Mucosa of stomach (tissue), 1 donor: ENCODE data around the gene RNF32.
"Not testable (repeated sequence)": the region's sequence is repeated elsewhere in the genome, so short reads cannot be mapped to it uniquely, and the experiment has no call there.

Source experiments
- H3K27me3 ChIP-seq: one replicate; pipeline ENCODE4 v1.7.0; 2013; ENCODE audit warnings: mild to moderate bottlenecking, low read length; ENCODE audit not compliant: control insufficient read depth, insufficient read depth
- H3K36me3 ChIP-seq: one replicate; pipeline ENCODE4 v1.7.0; 2013; ENCODE audit warnings: low read length; ENCODE audit not compliant: control insufficient read depth, insufficient read depth
- H3K4me1 ChIP-seq: one replicate; pipeline ENCODE4 v1.7.0; 2013; ENCODE audit warnings: mild to moderate bottlenecking, low read length; ENCODE audit not compliant: control insufficient read depth, insufficient read depth
- H3K4me3 ChIP-seq: one replicate; pipeline ENCODE4 v1.7.0; 2013; ENCODE audit warnings: low read length
- H3K9ac ChIP-seq: one replicate; pipeline ENCODE4 v1.7.0; 2013; ENCODE audit warnings: mild to moderate bottlenecking, low read length, moderate library complexity
- H3K9me3 ChIP-seq: one replicate; pipeline ENCODE4 v1.7.0; 2013; ENCODE audit warnings: mild to moderate bottlenecking, low read length, moderate library complexity; ENCODE audit not compliant: control insufficient read depth
- donor health status: Pancreatic carcinoma.

Gene RNF32

GRCh38 chr7:156618078-156618779 is 22.3 kb upstream of the RNF32 start:
- H3K36me3 ChIP-seq, result no peaks in the 10 kb centered on the region

DNA sequence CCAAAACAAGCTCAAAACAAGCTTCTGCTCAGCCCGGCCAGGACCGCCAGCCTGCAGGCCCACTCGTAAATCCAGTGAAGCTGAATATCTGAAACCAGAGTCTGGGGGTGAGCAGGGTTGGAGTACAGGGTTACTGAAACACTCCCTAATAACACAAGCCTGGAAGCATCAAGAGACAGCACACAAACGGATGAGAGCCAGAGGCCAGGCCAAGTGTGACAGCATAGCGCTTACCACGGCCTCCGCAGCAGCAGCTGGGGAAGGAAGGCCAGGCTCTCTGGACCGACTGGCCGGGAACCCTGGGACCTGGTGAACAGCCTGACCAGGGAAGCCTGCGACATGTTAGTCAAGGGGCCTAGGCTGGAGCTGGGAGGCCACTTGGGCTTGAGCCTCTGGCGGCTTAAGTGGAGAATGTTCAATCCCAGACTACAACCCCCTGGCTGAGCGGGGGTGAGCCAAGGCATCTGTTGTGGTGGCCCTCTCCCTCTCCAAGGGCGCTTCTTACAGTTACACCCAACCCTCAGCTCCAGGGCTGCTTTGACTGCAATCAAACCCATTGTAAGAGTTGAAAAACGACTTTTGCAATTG is 21.7 kb upstream of the RNF32 start:
- no peak overlapping the region for H3K9ac ChIP-seq
- no peaks in the 10 kb centered on the region for H3K9me3 ChIP-seq
- no peak overlapping the region for H3K4me3 ChIP-seq
- H3K27me3 ChIP-seq, result no peaks in the 10 kb centered on the region
- no peaks in the 10 kb centered on the region for H3K36me3 ChIP-seq
- peaks cover 23% of the 10 kb centered on the region for H3K4me1 ChIP-seq

More at GRCh38 chr7:156618078-156618779, 22.3 kb upstream of the RNF32 start:
- no peak overlapping the region for H3K9ac ChIP-seq
- no peak overlapping the region for H3K4me3 ChIP-seq
- H3K9me3 ChIP-seq, result no peaks in the 10 kb centered on the region
- peaks cover 27% of the 10 kb centered on the region for H3K4me1 ChIP-seq
- H3K27me3 ChIP-seq, result no peaks in the 10 kb centered on the region

- not testable (repeated sequence) for H3K9ac ChIP-seq, H3K36me3 ChIP-seq, H3K9me3 ChIP-seq, H3K4me3 ChIP-seq, H3K27me3 ChIP-seq
- H3K4me1 ChIP-seq, result peaks cover 15% of the 10 kb centered on the region
These were observed 20.9 kb upstream of the RNF32 start for GRCh38 chr7:156619488-156620290.

- no peak overlapping the region for H3K4me3 ChIP-seq
- H3K9ac ChIP-seq, result no peak overlapping the region
- H3K27me3 ChIP-seq, result no peaks in the 10 kb centered on the region
- H3K36me3 ChIP-seq, result no peaks in the 10 kb centered on the region
- no peaks in the 10 kb centered on the region for H3K9me3 ChIP-seq
- H3K4me1 ChIP-seq, result peaks cover 9% of the 10 kb centered on the region
These were observed 20.3 kb upstream of the RNF32 start for GRCh38 chr7:156620291-156620675.

DNA sequence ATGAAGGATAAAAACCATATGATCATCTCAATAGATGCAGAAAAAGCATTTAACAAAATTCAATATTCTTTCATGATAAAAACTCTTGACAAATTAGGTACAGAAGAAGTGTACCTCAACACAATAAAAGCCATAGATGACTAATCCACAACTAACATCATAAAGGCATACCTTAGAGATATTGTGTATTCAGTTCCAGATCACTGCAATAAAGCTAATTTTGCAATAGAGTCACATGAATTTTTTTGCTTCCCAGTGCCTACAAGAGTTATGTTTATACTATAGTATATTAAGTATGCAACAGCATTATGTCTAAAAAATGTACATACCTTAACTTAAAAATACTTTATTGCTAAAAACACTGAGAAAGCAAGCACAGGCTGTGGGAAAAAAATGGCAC is 18.9 kb upstream of the RNF32 start:
- Histone ChIP-seq H3K36me3 (no peaks in the 10 kb centered on the region), H3K4me1 (peaks cover 3% of the 10 kb centered on the region), H3K9me3 (no peaks in the 10 kb centered on the region), H3K9ac (no peak overlapping the region), H3K4me3 (no peak overlapping the region), H3K27me3 (no peaks in the 10 kb centered on the region)

DNA sequence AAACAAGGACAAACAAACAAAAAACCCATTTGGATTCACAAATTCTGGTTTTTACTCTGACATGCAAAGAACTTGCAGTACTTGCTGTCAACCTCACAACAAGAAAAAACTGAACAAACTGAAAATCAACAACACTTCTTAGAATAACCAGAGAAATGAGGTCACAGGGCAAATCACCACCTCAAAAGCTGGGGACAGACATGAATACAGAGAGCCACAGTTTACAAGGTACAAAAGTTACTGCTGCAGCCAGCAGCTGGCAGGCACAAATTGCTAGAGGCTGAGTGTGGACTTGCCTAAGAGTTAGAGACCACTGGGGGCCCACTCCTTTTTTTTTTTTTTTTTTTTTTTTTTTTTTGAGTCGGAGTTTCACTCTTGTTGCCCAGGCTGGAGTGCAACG is 15.0 kb upstream of the RNF32 start:
- Histone ChIP-seq H3K36me3 (no peaks in the 10 kb centered on the region), H3K27me3 (no peaks in the 10 kb centered on the region), H3K4me3 (no peak overlapping the region), H3K9ac (no peak overlapping the region), H3K4me1 (no peaks in the 10 kb centered on the region), H3K9me3 (peaks cover 5% of the 10 kb centered on the region)

DNA sequence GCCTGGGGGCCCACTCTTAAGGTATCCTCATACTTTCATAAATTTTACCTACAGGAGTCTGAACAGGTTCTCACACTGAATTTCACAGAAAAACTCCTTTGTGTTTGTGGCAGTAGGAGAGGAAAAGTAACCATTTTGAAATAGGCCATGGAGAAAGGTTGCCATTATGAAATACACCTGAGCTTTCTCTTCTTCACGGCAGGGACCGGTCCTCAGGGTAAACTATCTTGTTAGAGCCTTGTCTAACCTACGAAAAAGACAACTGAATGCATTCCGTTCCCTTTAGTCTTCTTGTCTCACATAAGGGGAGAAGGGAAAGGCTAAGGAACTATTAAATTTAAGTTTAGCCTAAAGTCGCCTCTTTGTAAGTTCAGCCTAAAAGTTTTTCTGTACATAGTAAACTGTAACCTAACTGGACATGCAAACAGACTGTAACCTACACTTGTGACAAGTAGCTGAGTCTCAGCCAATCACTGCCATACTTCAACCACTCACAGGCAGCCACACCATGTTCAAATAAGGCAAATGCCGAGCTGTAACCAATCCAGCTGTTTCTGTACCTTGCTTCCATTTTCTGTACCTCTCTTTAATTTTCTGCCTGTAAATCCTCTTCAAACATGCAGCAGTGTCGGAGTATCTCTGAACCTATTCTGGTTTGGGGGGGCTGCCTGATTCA is 14.2 kb upstream of the RNF32 start:
- Histone ChIP-seq H3K4me1 (no peaks in the 10 kb centered on the region), H3K27me3 (no peaks in the 10 kb centered on the region), H3K4me3 (no peak overlapping the region), H3K36me3 (no peaks in the 10 kb centered on the region), H3K9ac (no peak overlapping the region), H3K9me3 (peaks cover 5% of the 10 kb centered on the region)

DNA sequence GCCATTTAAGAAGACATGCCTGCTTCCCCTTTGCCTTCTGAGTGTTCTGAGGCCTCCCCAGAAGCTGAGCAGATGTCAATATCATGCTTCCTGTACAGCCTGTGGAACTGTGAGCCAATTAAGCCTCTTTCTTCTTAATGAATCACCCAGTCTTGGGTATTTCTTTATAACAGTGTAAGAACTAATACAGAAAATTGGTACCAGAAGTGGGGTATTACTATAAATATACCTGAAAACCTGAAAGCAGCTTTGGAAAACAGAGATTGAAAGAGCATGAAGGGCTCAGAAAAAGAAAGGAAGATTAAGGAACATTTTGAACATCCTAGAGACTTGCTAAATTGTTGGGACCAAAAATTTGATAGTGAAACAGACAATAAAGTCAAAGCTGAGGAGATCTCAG is 12.0 kb upstream of the RNF32 start:
- Histone ChIP-seq H3K36me3 (no peaks in the 10 kb centered on the region), H3K9me3 (peaks cover 5% of the 10 kb centered on the region), H3K4me3 (no peak overlapping the region), H3K27me3 (no peaks in the 10 kb centered on the region), H3K4me1 (no peaks in the 10 kb centered on the region), H3K9ac (no peak overlapping the region)

DNA sequence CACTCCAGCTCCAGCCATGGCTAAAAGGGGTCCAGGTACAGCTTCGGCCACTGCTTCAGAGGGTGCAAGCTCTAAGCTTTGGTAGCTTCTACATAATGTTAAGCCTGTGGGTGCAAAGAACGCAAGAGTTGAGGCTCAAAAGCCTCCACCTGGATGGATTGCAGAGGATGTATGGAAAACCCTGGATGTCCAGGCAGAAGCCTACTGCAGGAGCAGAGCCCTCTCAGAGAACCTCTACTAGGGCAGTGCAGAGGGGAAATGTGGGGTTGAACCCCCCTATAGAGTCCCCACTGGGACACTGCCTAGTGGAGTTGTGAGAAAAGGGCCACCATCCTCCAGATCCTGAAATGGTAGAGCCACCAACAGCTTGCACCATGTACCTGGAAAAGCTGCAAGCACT is 10.7 kb upstream of the RNF32 start:
- Histone ChIP-seq H3K4me1 (no peaks in the 10 kb centered on the region), H3K9me3 (peaks cover 5% of the 10 kb centered on the region), H3K36me3 (no peaks in the 10 kb centered on the region), H3K9ac (no peak overlapping the region), H3K27me3 (no peaks in the 10 kb centered on the region), H3K4me3 (no peak overlapping the region)

GRCh38 chr7:156634117-156634516 is 6.5 kb upstream of the RNF32 start:
- Histone ChIP-seq H3K4me1 (no peaks in the 10 kb centered on the region), H3K9me3 (peaks cover 5% of the 10 kb centered on the region), H3K9ac (no peak overlapping the region), H3K36me3 (no peaks in the 10 kb centered on the region), H3K4me3 (no peak overlapping the region), H3K27me3 (no peaks in the 10 kb centered on the region)

- H3K36me3 ChIP-seq, result no peaks in the 10 kb centered on the region
- no peaks in the 10 kb centered on the region for H3K9me3 ChIP-seq
- no peak overlapping the region for H3K9ac ChIP-seq
- H3K4me1 ChIP-seq, result peaks cover 8% of the 10 kb centered on the region
- H3K27me3 ChIP-seq, result no peaks in the 10 kb centered on the region
- no peak overlapping the region for H3K4me3 ChIP-seq
These were observed 4.8 kb upstream of the RNF32 start for GRCh38 chr7:156635529-156636385.
